HG03135 (cell line): ENCODE data around the gene VPREB3.

Experiments
- ATAC-seq: cut with Tn5 transposase; IDR thresholded peaks from one replicate; pipeline ENCODE4 v1.9.1; 2021; ENCODE audit warnings: mild to moderate bottlenecking, moderate library complexity; ENCODE audit not compliant: unreplicated experiment

Gene VPREB3

DNA sequence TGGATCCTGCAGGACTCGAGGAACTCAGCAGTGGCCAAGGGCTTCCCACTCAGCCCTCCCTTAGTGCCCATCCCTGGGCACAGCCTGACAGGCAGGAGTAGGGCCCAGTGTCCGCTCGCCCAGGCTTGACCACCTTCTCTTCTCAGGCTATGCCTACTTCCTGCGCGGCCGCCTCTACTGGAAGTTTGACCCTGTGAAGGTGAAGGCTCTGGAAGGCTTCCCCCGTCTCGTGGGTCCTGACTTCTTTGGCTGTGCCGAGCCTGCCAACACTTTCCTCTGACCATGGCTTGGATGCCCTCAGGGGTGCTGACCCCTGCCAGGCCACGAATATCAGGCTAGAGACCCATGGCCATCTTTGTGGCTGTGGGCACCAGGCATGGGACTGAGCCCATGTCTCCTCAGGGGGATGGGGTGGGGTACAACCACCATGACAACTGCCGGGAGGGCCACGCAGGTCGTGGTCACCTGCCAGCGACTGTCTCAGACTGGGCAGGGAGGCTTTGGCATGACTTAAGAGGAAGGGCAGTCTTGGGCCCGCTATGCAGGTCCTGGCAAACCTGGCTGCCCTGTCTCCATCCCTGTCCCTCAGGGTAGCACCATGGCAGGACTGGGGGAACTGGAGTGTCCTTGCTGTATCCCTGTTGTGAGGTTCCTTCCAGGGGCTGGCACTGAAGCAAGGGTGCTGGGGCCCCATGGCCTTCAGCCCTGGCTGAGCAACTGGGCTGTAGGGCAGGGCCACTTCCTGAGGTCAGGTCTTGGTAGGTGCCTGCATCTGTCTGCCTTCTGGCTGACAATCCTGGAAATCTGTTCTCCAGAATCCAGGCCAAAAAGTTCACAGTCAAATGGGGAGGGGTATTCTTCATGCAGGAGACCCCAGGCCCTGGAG, 29.3 kb upstream of the VPREB3 start:
- no peak for ATAC-seq

DNA sequence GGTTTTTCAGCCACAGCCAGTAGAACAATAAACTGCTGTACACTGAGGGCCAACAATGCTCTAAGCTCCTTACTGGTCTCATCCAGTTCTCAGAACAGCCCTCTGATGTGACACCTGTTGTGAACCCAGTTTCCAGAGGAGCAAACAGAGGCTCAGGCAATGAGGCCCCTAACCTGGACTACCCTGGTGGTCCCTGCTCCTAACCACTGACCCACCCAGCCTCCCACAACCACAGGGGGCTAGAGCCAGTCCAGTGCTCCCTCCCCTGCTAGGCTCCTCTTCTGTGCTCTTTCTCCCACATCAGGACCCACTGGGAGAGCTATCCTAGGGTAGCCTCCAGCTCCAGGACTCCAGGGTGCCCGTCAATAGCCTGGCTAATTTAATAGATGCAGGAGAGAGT, 28.5 kb upstream of the VPREB3 start:
- ATAC-seq: no peak

- no peak for ATAC-seq
Observed at GRCh38 chr22:23782252-23782651, 28.0 kb upstream of the VPREB3 start.

- ATAC-seq: no peak
Observed at GRCh38 chr22:23781511-23782183, 27.4 kb upstream of the VPREB3 start.

GRCh38 chr22:23781065-23781464, 26.8 kb upstream of the VPREB3 start:
- ATAC-seq: no peak

GRCh38 chr22:23780146-23780748, 26.0 kb upstream of the VPREB3 start:
- ATAC-seq: no peak

DNA sequence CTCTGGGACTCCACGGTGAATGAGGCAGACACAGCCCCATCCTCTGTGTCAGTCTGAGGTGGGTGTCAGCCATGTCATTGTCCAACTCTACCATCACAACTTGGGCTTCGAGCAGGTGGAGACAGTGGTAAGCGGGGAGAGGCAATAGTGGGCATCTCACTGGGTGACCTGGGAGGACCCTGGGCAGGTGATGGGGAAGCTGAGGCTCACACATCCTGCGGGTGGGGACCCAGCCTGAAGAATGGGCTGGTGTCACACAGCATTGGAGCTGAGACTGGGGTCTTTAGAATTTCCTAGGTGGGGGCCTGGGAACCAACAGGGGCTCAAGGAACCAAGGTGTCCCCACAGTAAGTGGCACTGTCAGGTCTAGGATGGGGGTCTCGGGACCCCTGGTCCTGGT, 25.5 kb upstream of the VPREB3 start:
- no peak for ATAC-seq

DNA sequence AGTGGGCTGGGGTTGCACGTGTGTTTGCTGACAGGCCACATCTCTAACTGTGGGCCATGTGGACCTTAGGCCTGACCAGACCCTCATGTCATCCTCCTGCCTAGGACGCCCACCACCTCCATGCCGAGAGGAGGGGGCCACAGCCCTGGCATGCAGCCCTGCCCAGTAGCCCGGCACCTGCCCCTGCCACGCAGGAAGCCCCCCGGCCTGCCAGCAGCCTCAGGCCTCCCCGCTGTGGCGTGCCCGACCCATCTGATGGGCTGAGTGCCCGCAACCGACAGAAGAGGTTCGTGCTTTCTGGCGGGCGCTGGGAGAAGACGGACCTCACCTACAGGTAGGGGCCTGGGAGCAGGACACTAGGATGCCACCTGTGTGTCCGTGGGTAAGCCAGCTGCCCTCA, 24.9 kb upstream of the VPREB3 start:
- ATAC-seq: no peak

GRCh38 chr22:23778577-23778900, 24.3 kb upstream of the VPREB3 start:
- ATAC-seq: no peak

DNA sequence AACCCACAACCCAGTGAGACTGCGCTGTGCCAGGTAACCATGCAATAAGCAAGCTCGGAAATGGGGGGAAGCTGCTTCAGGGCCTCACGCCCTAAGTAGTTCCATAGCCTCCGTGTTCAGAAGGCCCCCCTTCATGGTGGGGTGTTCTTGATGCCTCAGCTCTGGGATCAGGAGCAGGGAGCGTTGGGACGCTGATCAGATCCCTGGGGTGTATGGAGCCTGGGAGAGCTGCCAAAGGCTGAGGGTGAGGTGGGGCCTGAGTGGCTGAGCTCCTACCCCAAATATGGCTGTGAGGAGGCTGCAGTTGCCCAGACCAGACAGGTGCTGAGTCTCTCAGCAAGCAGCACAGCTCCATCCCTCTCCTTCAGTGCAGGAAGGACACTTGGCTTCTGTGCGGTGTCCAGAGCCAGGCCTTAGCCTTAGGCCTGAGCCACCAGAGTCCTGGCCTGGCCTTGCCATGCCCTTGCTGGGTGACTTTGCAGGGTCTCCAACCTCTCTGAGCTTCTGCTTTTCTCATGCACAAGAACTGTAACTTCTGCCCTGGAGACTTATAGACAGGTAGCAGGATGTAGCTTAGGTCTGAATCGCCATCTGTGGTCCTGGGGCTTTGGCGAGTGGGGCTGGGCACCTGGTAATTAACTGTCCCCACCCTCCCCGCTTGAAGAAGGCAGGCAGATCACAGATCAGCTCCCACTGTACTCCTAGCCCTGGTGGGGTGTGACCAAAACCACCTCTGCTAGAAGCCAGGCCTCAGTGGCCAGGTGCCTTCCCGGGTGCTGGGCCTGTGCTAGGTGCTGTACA, 23.8 kb upstream of the VPREB3 start:
- ATAC-seq: no peak

GRCh38 chr22:23775779-23776375, 21.7 kb upstream of the VPREB3 start:
- no peak for ATAC-seq

DNA sequence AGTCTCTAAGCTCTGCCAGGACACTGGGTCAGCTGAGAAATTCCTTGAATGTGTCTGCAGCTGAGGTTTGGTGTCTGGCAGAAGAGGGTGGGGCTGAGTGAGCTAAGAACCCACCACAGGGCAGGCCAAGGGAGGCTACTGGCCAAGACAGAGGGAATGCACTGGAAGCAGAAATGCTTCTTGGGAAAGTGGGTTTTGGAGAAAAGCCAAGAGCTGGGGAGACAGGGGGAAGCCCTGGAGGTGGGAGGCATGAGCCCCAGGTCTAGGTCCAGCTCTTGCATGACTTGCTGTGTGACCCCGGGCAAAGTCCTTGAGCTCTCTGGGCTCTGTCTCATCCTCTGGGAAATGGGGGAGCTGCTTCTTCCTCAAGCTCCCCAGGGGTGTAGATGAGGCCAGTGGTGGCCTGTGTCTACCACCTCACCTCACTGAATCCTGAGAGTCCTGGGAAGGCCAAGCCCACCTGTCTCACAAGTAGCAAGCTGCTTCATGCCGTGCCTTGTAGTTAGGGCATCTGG, 20.8 kb upstream of the VPREB3 start:
- ATAC-seq: no peak

DNA sequence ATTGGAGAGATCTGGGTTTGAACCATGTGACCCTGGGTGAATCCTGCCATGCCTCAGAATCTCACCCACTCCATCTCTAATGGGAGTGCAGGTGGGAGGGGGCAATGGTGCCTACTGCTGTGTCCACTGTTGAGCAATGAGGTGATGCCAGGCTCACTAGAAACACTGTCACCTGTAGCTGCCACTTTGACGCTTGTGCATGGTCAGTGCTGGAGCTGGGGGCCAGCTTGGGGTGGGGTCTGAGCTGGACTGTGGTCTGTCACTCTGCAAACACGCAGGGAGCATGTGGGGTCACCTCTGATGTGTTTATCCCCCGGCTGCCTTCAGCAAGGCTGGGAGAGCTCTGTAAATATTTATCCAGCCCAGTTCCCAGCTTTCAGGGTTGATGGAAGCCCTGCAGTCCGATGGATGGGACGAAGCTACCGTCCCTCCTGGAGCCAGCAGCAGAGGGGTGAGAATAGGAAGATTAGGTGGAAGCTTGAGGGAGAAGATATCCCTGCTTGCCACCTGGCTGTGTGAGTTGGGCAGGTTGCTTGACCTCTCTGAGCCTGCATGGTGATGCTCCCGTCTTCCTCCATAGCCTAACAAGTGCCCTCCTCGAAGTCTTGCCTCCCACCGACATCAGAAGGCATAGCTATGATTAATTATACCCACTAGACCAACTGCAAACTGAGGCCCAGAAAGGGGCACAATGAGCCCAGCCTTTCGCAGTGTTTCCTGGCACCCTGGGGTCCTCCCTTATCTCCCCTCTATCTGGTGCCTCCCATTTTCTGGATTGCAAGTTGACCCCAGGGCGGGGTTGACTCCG, 20.1 kb upstream of the VPREB3 start:
- ATAC-seq: no peak

DNA sequence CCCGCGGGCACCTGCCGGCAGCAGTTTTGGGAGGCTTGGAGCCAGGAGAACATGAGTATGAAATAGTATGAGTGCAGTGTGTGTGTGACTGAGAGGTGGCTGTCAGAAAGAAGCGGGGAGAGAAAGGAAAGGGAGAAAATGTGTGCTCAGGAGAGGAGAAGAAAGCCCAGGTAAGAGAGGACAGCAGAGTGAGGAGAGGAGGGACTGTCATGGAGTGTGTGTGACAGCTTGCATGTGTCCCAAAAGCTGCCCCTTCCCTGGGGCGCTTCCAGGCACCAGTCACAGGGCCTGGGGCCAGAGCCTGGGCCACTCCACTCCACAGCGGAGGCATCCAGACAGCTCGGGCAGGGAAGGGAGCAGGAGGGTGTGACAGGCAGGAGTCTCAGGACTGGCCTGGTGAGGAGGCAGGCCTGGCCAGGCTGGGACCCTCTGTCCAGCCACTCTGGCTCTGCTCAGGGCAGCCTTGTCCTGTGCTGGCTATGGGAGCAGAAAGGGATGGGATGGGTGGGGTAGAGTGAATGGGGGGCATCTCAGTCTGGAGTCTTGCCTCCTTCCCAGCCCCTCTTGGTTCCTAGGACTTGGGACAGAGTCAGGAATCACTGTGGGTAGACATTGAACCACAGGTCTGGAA, 19.4 kb upstream of the VPREB3 start:
- ATAC-seq: no peak

DNA sequence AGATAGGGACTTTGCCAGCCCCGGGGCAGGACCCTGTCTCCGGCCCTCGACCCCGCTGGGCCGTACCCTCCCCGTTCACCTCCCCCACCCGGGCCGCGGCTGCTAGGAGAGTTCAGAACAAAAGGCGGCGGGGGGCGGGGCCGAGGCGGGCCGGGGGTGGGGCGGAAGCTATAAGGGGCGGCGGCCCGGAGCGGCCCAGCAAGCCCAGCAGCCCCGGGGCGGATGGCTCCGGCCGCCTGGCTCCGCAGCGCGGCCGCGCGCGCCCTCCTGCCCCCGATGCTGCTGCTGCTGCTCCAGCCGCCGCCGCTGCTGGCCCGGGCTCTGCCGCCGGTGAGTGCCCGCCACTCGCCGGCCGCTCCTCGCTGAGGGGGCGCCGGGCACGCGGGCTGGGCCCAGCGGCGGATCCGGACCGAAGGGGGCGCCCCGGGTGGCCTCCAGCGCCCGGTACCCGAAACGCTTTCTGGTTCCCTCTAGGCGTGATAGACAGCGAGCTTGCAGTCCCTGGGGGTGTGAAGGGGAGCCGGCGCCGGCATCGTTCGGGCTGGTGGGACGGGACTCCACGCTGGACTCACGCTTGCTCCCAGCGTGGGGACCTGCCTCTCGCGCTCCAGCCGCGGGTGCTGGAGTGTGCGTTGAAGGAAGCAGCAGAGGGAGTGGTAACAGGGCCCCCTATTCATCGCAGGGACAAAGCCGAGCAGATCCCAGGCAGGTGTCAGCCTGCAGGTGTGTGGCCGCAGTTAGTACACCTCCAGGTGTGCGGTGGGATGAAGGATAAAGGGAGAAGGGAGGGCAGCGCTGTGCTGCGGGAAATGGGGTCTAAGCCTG, 18.6 kb upstream of the VPREB3 start, which contains the start of gene MMP11:
TSS of gene MMP11 (plus strand) at position 201 of the 825 bp plus-strand sequence. CDS start at position 223, 22 bp downstream.
- ATAC-seq: no peak

DNA sequence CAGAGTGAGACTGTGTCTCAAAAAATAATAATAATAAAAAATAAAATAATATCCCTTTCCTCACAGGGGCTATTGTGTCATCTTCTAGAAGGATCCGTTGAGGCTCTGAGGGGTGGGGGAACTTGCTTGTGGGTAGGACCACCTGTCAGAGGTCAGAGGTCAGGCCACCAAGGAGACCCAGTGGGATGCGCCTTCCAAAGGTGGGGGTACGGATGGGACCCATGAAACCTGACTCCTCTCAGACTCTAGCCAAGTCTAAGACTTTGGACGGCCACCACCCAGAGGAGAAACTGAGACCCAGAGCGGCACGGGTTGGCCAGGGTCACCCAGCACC, 18.1 kb upstream of the VPREB3 start:
- ATAC-seq: no peak

GRCh38 chr22:23769321-23769965, 15.2 kb upstream of the VPREB3 start:
- ATAC-seq: no peak
